ENCODE measurements around the gene TCEANC2. TPM values are rescaled to one million over a fixed set of nuclear protein-coding genes. Genes with fewer than 3 reads are reported as not detected.

The TCEANC2 gene
- total RNA-seq, 4 donors from 2014 or later = 3.0 to 9.0 (median 5.5) TPM

- Histone ChIP-seq H3K36me3 (no peaks in the 10 kb centered on the region), H3K4me3 (no peak overlapping the region), H3K27me3 (no peaks in the 10 kb centered on the region), H3K4me1 (no peaks in the 10 kb centered on the region), H3K9me3 (no peaks in the 10 kb centered on the region), H3K27ac (no peak overlapping the region)
- no peak for DNase-seq (ENCODE audit: low spot score in 2 of 2)
- TF ChIP-seq EP300 (IDR thresholded peaks at IDR 0.05) (no peak), POLR2A (IDR thresholded peaks at IDR 0.05) (no peak)
- TF ChIP-seq, protein P1, sequence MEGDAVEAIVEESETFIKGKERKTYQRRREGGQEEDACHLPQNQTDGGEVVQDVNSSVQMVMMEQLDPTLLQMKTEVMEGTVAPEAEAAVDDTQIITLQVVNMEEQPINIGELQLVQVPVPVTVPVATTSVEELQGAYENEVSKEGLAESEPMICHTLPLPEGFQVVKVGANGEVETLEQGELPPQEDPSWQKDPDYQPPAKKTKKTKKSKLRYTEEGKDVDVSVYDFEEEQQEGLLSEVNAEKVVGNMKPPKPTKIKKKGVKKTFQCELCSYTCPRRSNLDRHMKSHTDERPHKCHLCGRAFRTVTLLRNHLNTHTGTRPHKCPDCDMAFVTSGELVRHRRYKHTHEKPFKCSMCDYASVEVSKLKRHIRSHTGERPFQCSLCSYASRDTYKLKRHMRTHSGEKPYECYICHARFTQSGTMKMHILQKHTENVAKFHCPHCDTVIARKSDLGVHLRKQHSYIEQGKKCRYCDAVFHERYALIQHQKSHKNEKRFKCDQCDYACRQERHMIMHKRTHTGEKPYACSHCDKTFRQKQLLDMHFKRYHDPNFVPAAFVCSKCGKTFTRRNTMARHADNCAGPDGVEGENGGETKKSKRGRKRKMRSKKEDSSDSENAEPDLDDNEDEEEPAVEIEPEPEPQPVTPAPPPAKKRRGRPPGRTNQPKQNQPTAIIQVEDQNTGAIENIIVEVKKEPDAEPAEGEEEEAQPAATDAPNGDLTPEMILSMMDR (IDR thresholded peaks at IDR 0.05) = no peak
- WGBS, 2 donors = 91 to 98% methylated on average over 11 of the region's 11 CpGs
These were observed 91.0 kb downstream of the TCEANC2 start for GRCh38 chr1:54144366-54144765.

DNA sequence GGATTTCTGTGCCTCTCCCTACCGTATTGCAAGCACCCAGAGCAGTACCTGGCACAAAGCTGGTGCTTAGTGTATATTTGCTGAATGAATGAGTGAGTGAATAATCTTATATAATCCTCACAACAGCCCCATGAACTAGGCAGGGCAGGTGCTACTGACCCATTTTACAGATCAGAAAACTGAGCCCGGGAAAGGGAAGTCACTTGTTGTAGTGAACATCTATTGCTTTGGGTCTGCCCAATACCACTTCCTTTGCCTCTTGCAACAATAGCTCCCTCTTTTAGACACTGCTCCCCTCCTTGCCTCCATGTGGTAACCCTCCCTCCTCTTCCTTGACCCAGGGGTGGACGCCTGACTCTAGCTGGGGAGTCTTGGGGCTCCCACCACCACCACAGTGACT, 96.3 kb downstream of the TCEANC2 start:
- Histone ChIP-seq H3K9me3 (no peaks in the 10 kb centered on the region), H3K27me3 (no peaks in the 10 kb centered on the region)
- no peak for TF ChIP-seq POLR2A (IDR thresholded peaks at IDR 0.05)
- TF ChIP-seq, protein P1 (IDR thresholded peaks at IDR 0.05) = no peak

DNA sequence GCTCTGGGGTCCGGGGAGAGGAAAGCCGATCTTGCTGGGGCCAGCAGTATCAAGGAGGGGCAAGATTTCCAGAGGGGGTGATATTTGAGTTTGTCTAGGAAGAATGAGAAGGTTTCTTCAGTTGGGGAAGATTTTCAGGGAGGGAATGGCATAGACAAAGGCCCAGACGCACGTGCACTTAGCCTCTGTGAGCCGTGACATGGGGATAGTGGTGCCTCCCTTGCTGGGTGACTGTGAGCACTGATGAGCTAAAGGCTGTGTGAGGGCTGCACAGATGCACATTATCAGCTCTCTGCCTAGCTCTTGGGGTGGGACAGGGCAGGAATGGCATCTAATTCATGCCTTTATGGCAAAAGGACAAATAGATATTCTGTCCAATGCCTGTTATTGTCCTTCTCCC, 97.6 kb downstream of the TCEANC2 start:
- TF ChIP-seq, protein P1 (IDR thresholded peaks at IDR 0.05) = no peak
- no peak for TF ChIP-seq POLR2A (IDR thresholded peaks at IDR 0.05)
- no peak for TF ChIP-seq EP300 (IDR thresholded peaks at IDR 0.05)
- H3K9me3 ChIP-seq = no peaks in the 10 kb centered on the region

More for the DNA sequence above, 96.3 kb downstream of the TCEANC2 start:
- WGBS, 2 donors = 91 to 92% methylated on average over 3 of the region's 3 CpGs
- Histone ChIP-seq H3K4me1 (peaks cover 0 to 8% (median 0%) of the 10 kb centered on the region in 4 donors), H3K4me3 (no peak overlapping the region), H3K27ac (no peak overlapping the region), H3K36me3 (no peaks in the 10 kb centered on the region)
- DNase-seq (ENCODE audit: low spot score in 2 of 2) = no peak

DNA sequence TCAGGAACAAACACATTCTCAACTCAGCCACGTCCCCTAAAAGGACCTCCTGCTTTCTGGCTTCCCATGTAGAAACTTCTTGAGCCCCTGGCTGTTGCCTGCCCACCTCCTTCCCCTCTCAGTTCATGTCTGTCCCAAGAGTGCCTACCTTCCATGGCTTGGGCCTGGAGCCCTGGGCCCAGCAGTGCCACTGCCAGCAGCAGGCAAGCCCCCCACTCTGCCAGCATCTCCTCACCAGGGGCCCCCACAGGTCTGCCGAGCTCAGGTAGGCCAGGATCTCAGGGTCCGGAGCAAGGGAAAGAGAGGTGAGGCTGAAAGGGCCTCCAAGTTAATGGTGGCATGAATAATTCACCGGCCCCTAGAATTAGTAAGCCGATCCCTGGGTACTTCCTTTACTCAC, 99.3 kb downstream of the TCEANC2 start, which contains the start of gene CDCP2:
Gene CDCP2 (minus strand): TSS at position 305 of the 400 bp plus-strand sequence. CDS start 78 bp downstream, at position 227.
- H3K27ac ChIP-seq = no peak within 1 kb of the TSS
- H3K9me3 ChIP-seq = no peaks in the 10 kb centered on the region
- no peak within 1 kb of the TSS for H3K4me3 ChIP-seq
- no peaks in the 10 kb centered on the region for H3K27me3 ChIP-seq
- no peak for DNase-seq (ENCODE audit: low spot score in 2 of 2)
- H3K4me1 ChIP-seq = peaks cover 0 to 8% (median 0%) of the 10 kb centered on the region in 4 donors
- H3K36me3 ChIP-seq = no peaks in the 10 kb centered on the region
- 88 to 98% methylated on average over 5 of the region's 5 CpGs for WGBS, 2 donors
- TF ChIP-seq, protein P1 (IDR thresholded peaks at IDR 0.05) = no peak
- TF ChIP-seq POLR2A (IDR thresholded peaks at IDR 0.05) = no peak
- TF ChIP-seq EP300 (IDR thresholded peaks at IDR 0.05) = no peak

More for the DNA sequence above, 97.6 kb downstream of the TCEANC2 start:
- Histone ChIP-seq H3K4me3 (no peak overlapping the region), H3K36me3 (no peaks in the 10 kb centered on the region), H3K27ac (no peak overlapping the region), H3K4me1 (peaks cover 0 to 8% (median 0%) of the 10 kb centered on the region in 4 donors), H3K27me3 (no peaks in the 10 kb centered on the region)
- DNase-seq (ENCODE audit: low spot score in 2 of 2) = no peak
- WGBS, 2 donors = 65 to 68% methylated on average over 5 of the region's 5 CpGs

DNA sequence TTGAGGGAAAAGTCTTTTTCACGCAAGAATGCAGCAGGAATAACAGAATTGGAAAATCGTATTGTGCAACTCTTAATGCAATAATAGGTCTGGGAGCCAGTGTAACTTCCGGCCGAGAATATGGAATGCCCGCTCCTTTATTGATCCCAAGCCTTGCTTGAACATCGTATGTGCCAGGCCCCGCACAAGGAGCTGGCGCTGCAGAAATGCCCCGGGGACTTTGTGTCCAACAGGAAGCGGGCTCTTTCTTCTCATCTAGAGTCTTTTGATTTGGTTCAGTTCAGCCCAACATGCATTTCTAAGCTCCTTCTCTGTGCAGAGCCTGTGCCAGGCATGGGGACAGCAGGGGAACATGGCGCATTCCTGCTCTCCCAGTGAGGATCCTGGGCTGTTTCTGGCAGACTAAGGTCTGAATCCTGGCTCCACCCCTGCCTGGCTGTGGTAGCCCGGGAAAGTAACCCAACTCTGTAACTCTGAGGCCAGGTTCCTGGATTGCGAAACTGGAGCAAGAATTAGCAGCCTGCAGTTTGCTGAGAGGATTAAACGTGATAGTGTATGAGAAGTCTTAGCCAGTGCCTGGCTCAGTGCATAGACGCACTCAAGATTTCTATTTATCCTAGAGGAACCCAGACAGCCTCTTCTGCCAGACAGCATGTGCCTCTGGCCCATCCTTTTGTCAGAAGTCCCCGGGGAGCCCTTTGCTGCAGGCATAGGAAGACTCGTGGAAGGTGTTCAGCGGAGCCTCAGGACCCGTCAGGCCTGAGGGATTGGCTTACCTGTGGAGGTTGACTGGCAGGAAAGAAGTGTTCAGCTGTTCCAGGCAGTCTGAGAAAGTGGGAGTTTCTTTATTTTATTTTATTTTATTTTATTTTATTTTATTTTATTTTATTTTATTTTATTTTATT, 100.4 kb downstream of the TCEANC2 start:
- H3K27ac ChIP-seq = peak overlapping the region in 1 of 4 donors; percentile 55
- 45 to 50% methylated on average over 19 of the region's 19 CpGs for WGBS, 2 donors

More for the DNA sequence above, 100.4 kb downstream of the TCEANC2 start:
- Histone ChIP-seq H3K4me1 (peaks cover 0 to 8% (median 0%) of the 10 kb centered on the region in 4 donors), H3K36me3 (no peaks in the 10 kb centered on the region), H3K4me3 (no peak overlapping the region), H3K9me3 (no peaks in the 10 kb centered on the region), H3K27me3 (no peaks in the 10 kb centered on the region)
- DNase-seq (ENCODE audit: low spot score in 2 of 2) = peak in 1 of 2 donors; percentile 53
- TF ChIP-seq POLR2A (IDR thresholded peaks at IDR 0.05) (no peak), EP300 (IDR thresholded peaks at IDR 0.05) (peak in 1 of 2 donors; percentile 16)

Small RNA genes within 50 kb of the gene (small RNA-seq; reads per million reads assigned to genes)
- not detected for gene AL353898.1
- not detected for gene AL353898.2

Other genes with a start within 250 kb of the TCEANC2 start
- gene NDC1, start 215.3 kb upstream of the TCEANC2 start, total RNA-seq = 10 to 100 TPM in 3 of 4 donors, 1 to 10 TPM in 1; 8.0 to 13.5 (median 11.5) TPM
- gene YIPF1, start 163.8 kb upstream of the TCEANC2 start, total RNA-seq = 10 to 100 TPM; 17.8 to 31.2 (median 24.4) TPM
- gene DIO1, start 159.4 kb upstream of the TCEANC2 start, total RNA-seq = not detected
- gene IFT25, start 107.9 kb upstream of the TCEANC2 start, total RNA-seq = 10 to 100 TPM; 15.5 to 39.9 (median 26.8) TPM
- 10 to 100 TPM; 26.1 to 29.5 (median 26.8) TPM for gene LRRC42, start 107.3 kb upstream of the TCEANC2 start, total RNA-seq
- gene LDLRAD1, start 35.4 kb upstream of the TCEANC2 start, total RNA-seq = not detected
- 100 to 1,000 TPM; 145 to 304 (median 189) TPM for gene TMEM59, start 404 bp upstream of the TCEANC2 start, total RNA-seq
- gene CDCP2, start 99.4 kb downstream of the TCEANC2 start, total RNA-seq = under 1 TPM in 2 of 4 donors, not detected in 2; 0.30 to 0.44 TPM
- 1 to 10 TPM; 4.8 to 6.7 (median 5.5) TPM for gene CYB5RL, start 146.4 kb downstream of the TCEANC2 start, total RNA-seq
- gene MRPL37, start 146.6 kb downstream of the TCEANC2 start, total RNA-seq = 10 to 100 TPM; 39.5 to 60.6 (median 44.3) TPM